Panc1 (cell line): ENCODE results near the gene CPHXL2.
A peak's percentile ranks its signal among the peaks of the same experiment; 100 is the strongest.

Experiments used
- CTCF ChIP-seq: fragments of 450-650 bp; IDR thresholded peaks from 2 replicates; pipeline ENCODE4 v1.5.1; 2017; ENCODE audit warnings: mild to moderate bottlenecking
- POLR2AphosphoS5 ChIP-seq: IDR thresholded peaks from 2 replicates; pipeline ENCODE4 v1.6.1; 2012; ENCODE audit warnings: mild to moderate bottlenecking, low read depth, low read length, moderate library complexity
- REST ChIP-seq, 2 experiments: IDR thresholded peaks; 2 replicates each; pipeline ENCODE4 v1.6.1; 2011 to 2012; ENCODE audit warnings: low read depth in 2 of 2, control low read depth in 1 of 2, low read length in 1 of 2, mild to moderate bottlenecking in 1 of 2, moderate library complexity in 1 of 2; ENCODE audit not compliant: insufficient read depth in 1 of 2

- TF ChIP-seq CTCF (peak; percentile 22), POLR2AphosphoS5 (no peak), REST (IDR thresholded peaks at IDR 0.05; ENCODE audit: insufficient read depth in 1 of 2, low read depth in 2 of 2, low read length in 1 of 2) (no peak)
These were observed 18.9 kb upstream of the CPHXL2 start for GRCh38 chr16:75695708-75696107.
